Neural cell (in vitro differentiated cells): Measurements from ENCODE around the gene AGBL3. TPM values are rescaled to one million over a fixed set of nuclear protein-coding genes. Genes with fewer than 3 reads are reported as not detected.

Experiments used
- H2AFZ ChIP-seq: fragments of 200-600, 300-800 bp; sonication (generic), shearing (Covaris generic); 2 replicates; pipeline ENCODE4 v1.6.0; 2014; ENCODE audit warnings: low read depth, mild to moderate bottlenecking, antibody characterized with exemption, low read length, moderate library complexity
- H3F3A ChIP-seq: fragments of 200-600 bp; shearing (Covaris generic); 2 replicates; pipeline ENCODE4 v1.6.1; 2016; ENCODE audit warnings: mild to moderate bottlenecking, moderate library complexity, mixed read lengths, antibody characterized with exemption, low read length; ENCODE audit not compliant: insufficient read depth, poor library complexity, severe bottlenecking
- H3K27ac ChIP-seq: fragments of 200-600, 300-800 bp; sonication (generic), shearing (Covaris generic); 2 replicates; pipeline ENCODE4 v1.5.1; 2014; ENCODE audit warnings: mild to moderate bottlenecking, low read length, moderate library complexity
- H3K27me3 ChIP-seq: fragments of 300-800, 200-600 bp; sonication (generic), shearing (Covaris generic); 2 replicates; pipeline ENCODE4 v1.6.0; 2014; ENCODE audit warnings: mild to moderate bottlenecking, low read depth, low read length, moderate library complexity; ENCODE audit not compliant: insufficient read depth
- H3K36me3 ChIP-seq: fragments of 300-800, 200-600 bp; sonication (generic), shearing (Covaris generic); 2 replicates; pipeline ENCODE4 v1.5.1; 2014; ENCODE audit warnings: mild to moderate bottlenecking, antibody characterized with exemption, low read length, moderate library complexity; ENCODE audit not compliant: insufficient read depth
- H3K4me2 ChIP-seq: fragments of 300-800, 200-600 bp; sonication (generic), shearing (Covaris generic); 2 replicates; pipeline ENCODE4 v1.6.0; 2014; ENCODE audit warnings: mild to moderate bottlenecking, low read length
- H3K4me3 ChIP-seq: fragments of 300-800, 200-600 bp; sonication (generic), shearing (Covaris generic); 2 replicates; pipeline ENCODE4 v1.5.1; 2014; ENCODE audit warnings: mild to moderate bottlenecking, low read length, moderate library complexity
- H3K79me2 ChIP-seq: fragments of 200-600 bp; shearing (Covaris generic); replicated peaks from 2 replicates; pipeline ENCODE4 v1.6.0; 2014; ENCODE audit warnings: mild to moderate bottlenecking, low read length, moderate library complexity; ENCODE audit not compliant: insufficient read depth
- H3K9ac ChIP-seq: fragments of 300-800, 200-600 bp; sonication (generic), shearing (Covaris generic); 2 replicates; pipeline ENCODE4 v1.6.1; 2016; ENCODE audit warnings: mild to moderate bottlenecking, low read length, mixed read lengths
- H3K9me2 ChIP-seq: fragments of 200-600 bp; shearing (Covaris generic); 2 replicates; pipeline ENCODE4 v1.6.1; 2016; ENCODE audit warnings: mild to moderate bottlenecking, low read length, mixed read lengths; ENCODE audit not compliant: insufficient read depth
- H3K9me3 ChIP-seq: fragments of 200-600, 300-800 bp; sonication (generic), shearing (Covaris generic); 2 replicates; pipeline ENCODE4 v1.6.1; 2016; ENCODE audit warnings: mild to moderate bottlenecking, mixed run types, low read length, moderate library complexity, mixed read lengths
- H4K20me1 ChIP-seq: fragments of 200-600 bp; shearing (Covaris generic); 2 replicates; pipeline ENCODE4 v1.6.1; 2016; ENCODE audit warnings: mild to moderate bottlenecking, mixed run types; ENCODE audit not compliant: insufficient read depth
- CTCF ChIP-seq: fragments of 450-650 bp; IDR thresholded peaks from 2 replicates; pipeline ENCODE4 v1.5.1; 2014; ENCODE audit warnings: antibody characterized with exemption, mild to moderate bottlenecking, moderate library complexity; ENCODE audit not compliant: poor library complexity, severe bottlenecking
- EP300 ChIP-seq: fragments of 450-650 bp; conservative IDR thresholded peaks from 2 replicates; pipeline ENCODE4 v1.6.1; 2014; ENCODE audit warnings: antibody characterized with exemption, mild to moderate bottlenecking, moderate library complexity; ENCODE audit not compliant: poor library complexity, severe bottlenecking
- EZH2 ChIP-seq: fragments of 200-600, 300-800 bp; shearing (Covaris generic), sonication (generic); IDR thresholded peaks from 2 replicates; pipeline ENCODE4 v1.6.1; 2014; ENCODE audit warnings: antibody characterized with exemption, low read length, borderline replicate concordance, mild to moderate bottlenecking; ENCODE audit not compliant: insufficient read depth, poor library complexity, severe bottlenecking
- MXI1 ChIP-seq: fragments of 450-650 bp; conservative IDR thresholded peaks from 2 replicates; pipeline ENCODE4 v1.6.1; 2014; ENCODE audit warnings: antibody characterized with exemption, mild to moderate bottlenecking; ENCODE audit not compliant: poor library complexity, severe bottlenecking
- POLR2AphosphoS5 ChIP-seq: IDR thresholded peaks from 2 replicates; pipeline ENCODE4 v1.6.1; 2012
- RAD21 ChIP-seq: fragments of 450-650 bp; conservative IDR thresholded peaks from 2 replicates; pipeline ENCODE4 v1.6.1; 2014; ENCODE audit warnings: antibody characterized with exemption, mild to moderate bottlenecking, moderate library complexity
- REST ChIP-seq: IDR thresholded peaks from 2 replicates; pipeline ENCODE4 v1.6.1; 2012; ENCODE audit warnings: borderline replicate concordance
- SMC3 ChIP-seq: fragments of 450-650 bp; conservative IDR thresholded peaks from 2 replicates; pipeline ENCODE4 v1.6.1; 2014; ENCODE audit warnings: antibody characterized with exemption, mild to moderate bottlenecking, moderate library complexity; ENCODE audit not compliant: poor library complexity
- TAF1 ChIP-seq: IDR thresholded peaks from 2 replicates; pipeline ENCODE4 v1.6.1; 2012; ENCODE audit warnings: low read depth
- polyA plus RNA-seq: library from polyadenylated mRNA; depleted of rRNA; stranded (reverse); fragments of >200 nt; gene quantifications from 2 replicates; pipeline ENCODE4 v1.2.3, GENCODE V29; 2014

Gene AGBL3
- polyA plus RNA-seq, 1 donor from 2014 or later: 9.5 TPM

GRCh38 chr7:135169141-135169963, 183.0 kb downstream of the AGBL3 start:
- TF ChIP-seq EP300 (no peak), POLR2AphosphoS5 (no peak), CTCF (peak; percentile 14), TAF1 (no peak), SMC3 (no peak)
- Histone ChIP-seq H3K4me3 (peak overlapping the region; percentile 96), H4K20me1 (no peaks in the 10 kb centered on the region)

GRCh38 chr7:135169964-135170273, 183.6 kb downstream of the AGBL3 start:
- Histone ChIP-seq H3K36me3 (no peaks in the 10 kb centered on the region), H3K4me3 (peak overlapping the region; percentile 96), H2AFZ (peak overlapping the region; percentile 65), H4K20me1 (no peaks in the 10 kb centered on the region), H3F3A (no peaks in the 10 kb centered on the region), H3K9me2 (no peaks in the 10 kb centered on the region), H3K9ac (peak overlapping the region; percentile 69), H3K9me3 (no peaks in the 10 kb centered on the region), H3K27ac (peak overlapping the region; percentile 44), H3K27me3 (no peaks in the 10 kb centered on the region), H3K79me2 (peaks cover 8% of the 10 kb centered on the region), H3K4me2 (peak overlapping the region; percentile 59)
- TF ChIP-seq RAD21 (no peak), SMC3 (no peak), TAF1 (no peak)

More at GRCh38 chr7:135169141-135169963, 183.0 kb downstream of the AGBL3 start:
- Histone ChIP-seq H3K4me2 (peak overlapping the region; percentile 59), H3K36me3 (no peaks in the 10 kb centered on the region), H3K79me2 (peaks cover 8% of the 10 kb centered on the region), H3K9me3 (no peaks in the 10 kb centered on the region), H3F3A (no peaks in the 10 kb centered on the region), H3K27ac (no peak overlapping the region), H3K9ac (peak overlapping the region; percentile 69), H3K27me3 (no peaks in the 10 kb centered on the region), H2AFZ (no peak overlapping the region), H3K9me2 (no peaks in the 10 kb centered on the region)

- peak within 1 kb of the TSS; percentile 44 for H3K27ac ChIP-seq
- H3K27me3 ChIP-seq: no peaks in the 10 kb centered on the region
- TF ChIP-seq POLR2AphosphoS5 (no peak), TAF1 (no peak), EZH2 (no peak), MXI1 (peak; percentile 80), SMC3 (peak; percentile 87), REST (peak; percentile 44), CTCF (peak; percentile 90), RAD21 (peak; percentile 83), EP300 (peak; percentile 17)
- no peaks in the 10 kb centered on the region for H3K9me3 ChIP-seq
- H3K4me3 ChIP-seq: peak within 1 kb of the TSS; percentile 96
- H3K79me2 ChIP-seq: peaks cover 8% of the 10 kb centered on the region
- peak within 1 kb of the TSS; percentile 69 for H3K9ac ChIP-seq
- no peaks in the 10 kb centered on the region for H4K20me1 ChIP-seq
- H2AFZ ChIP-seq: peak within 1 kb of the TSS; percentile 65
- H3K9me2 ChIP-seq: no peaks in the 10 kb centered on the region
- H3F3A ChIP-seq: no peaks in the 10 kb centered on the region
- H3K36me3 ChIP-seq: no peaks in the 10 kb centered on the region
- H3K4me2 ChIP-seq: peak within 1 kb of the TSS; percentile 59
These were observed 184.1 kb downstream of the AGBL3 start, which contains the start of gene CYREN for GRCh38 chr7:135170274-135170997. CYREN (minus strand) TSS chr7:135170707; CDS start chr7:135168922, 1,785 bp downstream.
